Measurements from ENCODE around the gene TOMT.

DNA sequence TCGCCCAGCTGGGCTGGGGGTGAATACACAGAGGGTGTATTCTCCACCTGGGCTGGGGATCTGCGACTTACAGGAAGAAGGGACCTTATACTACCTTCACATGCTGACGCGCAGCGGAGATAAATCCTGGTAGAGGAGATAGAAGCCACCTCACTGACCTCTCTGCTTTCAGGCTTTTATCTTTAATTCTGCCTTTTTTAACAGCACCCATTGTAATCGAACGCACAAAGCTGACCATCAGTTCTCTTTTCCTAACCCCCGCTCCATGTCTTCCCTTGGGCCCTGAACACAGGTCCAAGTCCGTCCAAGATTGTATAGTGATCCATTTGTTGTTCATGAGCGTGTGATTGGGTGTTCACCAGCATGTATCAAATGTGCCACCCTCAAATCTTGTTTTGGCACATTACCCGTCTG, 2.0 kb upstream of the TOMT start:
- TF ChIP-seq, protein P1, sequence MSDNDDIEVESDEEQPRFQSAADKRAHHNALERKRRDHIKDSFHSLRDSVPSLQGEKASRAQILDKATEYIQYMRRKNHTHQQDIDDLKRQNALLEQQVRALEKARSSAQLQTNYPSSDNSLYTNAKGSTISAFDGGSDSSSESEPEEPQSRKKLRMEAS (IDR thresholded peaks at IDR 0.05; ENCODE audit: insufficient read depth, insufficient read length): no peak
- TF ChIP-seq, protein P2, sequence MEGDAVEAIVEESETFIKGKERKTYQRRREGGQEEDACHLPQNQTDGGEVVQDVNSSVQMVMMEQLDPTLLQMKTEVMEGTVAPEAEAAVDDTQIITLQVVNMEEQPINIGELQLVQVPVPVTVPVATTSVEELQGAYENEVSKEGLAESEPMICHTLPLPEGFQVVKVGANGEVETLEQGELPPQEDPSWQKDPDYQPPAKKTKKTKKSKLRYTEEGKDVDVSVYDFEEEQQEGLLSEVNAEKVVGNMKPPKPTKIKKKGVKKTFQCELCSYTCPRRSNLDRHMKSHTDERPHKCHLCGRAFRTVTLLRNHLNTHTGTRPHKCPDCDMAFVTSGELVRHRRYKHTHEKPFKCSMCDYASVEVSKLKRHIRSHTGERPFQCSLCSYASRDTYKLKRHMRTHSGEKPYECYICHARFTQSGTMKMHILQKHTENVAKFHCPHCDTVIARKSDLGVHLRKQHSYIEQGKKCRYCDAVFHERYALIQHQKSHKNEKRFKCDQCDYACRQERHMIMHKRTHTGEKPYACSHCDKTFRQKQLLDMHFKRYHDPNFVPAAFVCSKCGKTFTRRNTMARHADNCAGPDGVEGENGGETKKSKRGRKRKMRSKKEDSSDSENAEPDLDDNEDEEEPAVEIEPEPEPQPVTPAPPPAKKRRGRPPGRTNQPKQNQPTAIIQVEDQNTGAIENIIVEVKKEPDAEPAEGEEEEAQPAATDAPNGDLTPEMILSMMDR (IDR thresholded peaks at IDR 0.05; ENCODE audit: extremely low read depth in 1 of 2, insufficient read depth in 1 of 2, low read depth in 1 of 2, low read length in 2 of 2): no peak

Measured in endothelial cell of umbilical vein (primary cell).